HFFc6 (cell line): ENCODE measurements around the gene NDUFAF3. TPM values are rescaled to one million over a fixed set of nuclear protein-coding genes. Genes with fewer than 3 reads are reported as not detected.

Source experiments
- DNase-seq: peaks from one replicate; pipeline ENCODE4 v3.0.0-alpha.2; 2018
- H3K27ac Mint-ChIP-seq: 2 replicates; pipeline ENCODE4 v1.8.0; 2020; ENCODE audit warnings: mild to moderate bottlenecking, mixed read lengths
- H3K27me3 Mint-ChIP-seq: 2 replicates; pipeline ENCODE4 v1.8.0; 2021; ENCODE audit warnings: mild to moderate bottlenecking, moderate library complexity, mixed read lengths; ENCODE audit not compliant: insufficient read depth
- H3K36me3 Mint-ChIP-seq: 2 replicates; pipeline ENCODE4 v1.8.0; 2021; ENCODE audit warnings: low read depth, mixed read lengths
- H3K4me1 Mint-ChIP-seq: 2 replicates; pipeline ENCODE4 v1.8.0; 2020; ENCODE audit warnings: low read depth, mixed read lengths
- H3K4me3 Mint-ChIP-seq: 2 replicates; pipeline ENCODE4 v1.8.0; 2020; ENCODE audit warnings: mild to moderate bottlenecking, moderate library complexity, mixed read lengths
- H3K9me3 Mint-ChIP-seq: 2 replicates; pipeline ENCODE4 v1.8.0; 2020; ENCODE audit warnings: mild to moderate bottlenecking, mixed read lengths
- total RNA-seq, 6 experiments: library from RNA; stranded (reverse); fragmentation: NEBNext Ultra II Directional; extraction: Animal tissue kit (Norgen Biotek cat#: 25700); gene quantifications; 2 replicates in 1 of 6; 3 replicates in 5 of 6; pipeline ENCODE4 v1.2.3, GENCODE V29; 2021
- TF ChIP-seq, protein P1 (sequence below): fragments of 200-600 bp; sonication (generic); IDR thresholded peaks from 2 replicates; pipeline ENCODE4 v1.5.0; 2021; ENCODE audit warnings: antibody characterized with exemption, mild to moderate bottlenecking

Gene NDUFAF3
- total RNA-seq, 6 experiments from 2014 or later, result 129 to 164 (median 153) TPM

GRCh38 chr3:49025793-49026520 lies 4.0 kb downstream of the NDUFAF3 start:
- Mint-ChIP-seq H3K27me3 (peaks cover 15% of the 10 kb centered on the region), H3K9me3 (peaks cover 3% of the 10 kb centered on the region; the same call in 1 of the 2 replicates), H3K4me3 (0 out of 2 replicates have a peak overlapping the region, but pooled peaks have one; percentile 3), H3K27ac (peak overlapping the region; percentile 92), H3K4me1 (peaks cover 66% of the 10 kb centered on the region), H3K36me3 (peaks cover 64% of the 10 kb centered on the region)
- no peak for DNase-seq
- TF ChIP-seq, protein P1, sequence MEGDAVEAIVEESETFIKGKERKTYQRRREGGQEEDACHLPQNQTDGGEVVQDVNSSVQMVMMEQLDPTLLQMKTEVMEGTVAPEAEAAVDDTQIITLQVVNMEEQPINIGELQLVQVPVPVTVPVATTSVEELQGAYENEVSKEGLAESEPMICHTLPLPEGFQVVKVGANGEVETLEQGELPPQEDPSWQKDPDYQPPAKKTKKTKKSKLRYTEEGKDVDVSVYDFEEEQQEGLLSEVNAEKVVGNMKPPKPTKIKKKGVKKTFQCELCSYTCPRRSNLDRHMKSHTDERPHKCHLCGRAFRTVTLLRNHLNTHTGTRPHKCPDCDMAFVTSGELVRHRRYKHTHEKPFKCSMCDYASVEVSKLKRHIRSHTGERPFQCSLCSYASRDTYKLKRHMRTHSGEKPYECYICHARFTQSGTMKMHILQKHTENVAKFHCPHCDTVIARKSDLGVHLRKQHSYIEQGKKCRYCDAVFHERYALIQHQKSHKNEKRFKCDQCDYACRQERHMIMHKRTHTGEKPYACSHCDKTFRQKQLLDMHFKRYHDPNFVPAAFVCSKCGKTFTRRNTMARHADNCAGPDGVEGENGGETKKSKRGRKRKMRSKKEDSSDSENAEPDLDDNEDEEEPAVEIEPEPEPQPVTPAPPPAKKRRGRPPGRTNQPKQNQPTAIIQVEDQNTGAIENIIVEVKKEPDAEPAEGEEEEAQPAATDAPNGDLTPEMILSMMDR, result no peak

DNA sequence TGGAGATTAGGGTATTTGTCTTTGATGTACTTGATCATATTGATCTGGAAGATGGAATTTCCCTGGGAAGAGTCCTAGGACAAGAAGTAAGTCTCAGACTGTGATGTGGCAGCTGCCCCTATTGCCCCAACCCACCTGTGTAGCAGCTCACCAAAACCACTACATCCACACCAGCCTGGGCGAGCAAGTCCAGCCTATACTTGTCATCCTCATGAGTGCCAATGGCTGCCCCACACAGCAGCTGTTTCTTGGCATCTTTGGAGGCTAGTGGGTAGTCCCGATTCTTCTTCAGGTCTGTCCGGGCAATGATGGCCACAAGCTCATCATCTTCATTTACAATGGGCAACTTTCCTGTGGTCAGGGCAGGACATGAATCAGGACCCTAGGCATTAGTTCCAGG lies 4.6 kb downstream of the NDUFAF3 start:
- peaks cover 3% of the 10 kb centered on the region; the same call in 1 of the 2 replicates for H3K9me3 Mint-ChIP-seq
- peak overlapping the region; percentile 92 for H3K27ac Mint-ChIP-seq
- peaks cover 13% of the 10 kb centered on the region for H3K27me3 Mint-ChIP-seq
- TF ChIP-seq, protein P1, result no peak
- DNase-seq, result no peak
- H3K4me1 Mint-ChIP-seq, result peaks cover 66% of the 10 kb centered on the region
- H3K4me3 Mint-ChIP-seq, result peak overlapping the region; percentile 52; the same call in 1 of the 2 replicates
- peaks cover 68% of the 10 kb centered on the region for H3K36me3 Mint-ChIP-seq

GRCh38 chr3:49027634-49028033 lies 5.7 kb downstream of the NDUFAF3 start:
- peak overlapping the region; percentile 95 for H3K4me3 Mint-ChIP-seq
- H3K27ac Mint-ChIP-seq, result peak overlapping the region; percentile 92
- H3K9me3 Mint-ChIP-seq, result peaks cover 3% of the 10 kb centered on the region; the same call in 1 of the 2 replicates
- H3K36me3 Mint-ChIP-seq, result peaks cover 71% of the 10 kb centered on the region
- DNase-seq, result no peak
- peaks cover 13% of the 10 kb centered on the region for H3K27me3 Mint-ChIP-seq
- TF ChIP-seq, protein P1, result no peak
- peaks cover 74% of the 10 kb centered on the region for H3K4me1 Mint-ChIP-seq

DNA sequence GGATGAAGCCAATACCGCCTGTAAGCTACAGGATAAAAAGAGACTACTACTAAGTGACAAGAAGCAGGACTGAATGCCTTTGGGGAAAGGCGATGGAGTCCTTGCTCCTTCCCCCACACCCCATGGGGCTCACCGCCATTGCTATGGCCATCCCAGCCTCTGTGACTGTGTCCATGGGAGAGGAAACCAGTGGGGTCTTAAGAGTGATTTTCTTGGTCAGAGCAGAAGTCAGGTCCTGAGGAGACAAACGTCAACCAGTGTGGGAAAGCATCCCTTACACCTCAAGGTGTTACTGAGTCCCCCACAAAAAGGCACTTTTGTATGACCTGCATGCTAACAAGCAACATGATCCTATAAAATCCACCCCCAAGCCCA lies 6.4 kb downstream of the NDUFAF3 start:
- no peak for DNase-seq
- Mint-ChIP-seq H3K4me1 (peaks cover 75% of the 10 kb centered on the region), H3K27ac (peak overlapping the region; percentile 92), H3K9me3 (peaks cover 3% of the 10 kb centered on the region; the same call in 1 of the 2 replicates), H3K36me3 (peaks cover 65% of the 10 kb centered on the region), H3K27me3 (peaks cover 13% of the 10 kb centered on the region), H3K4me3 (peak overlapping the region; percentile 95)
- TF ChIP-seq, protein P1, result no peak

DNA sequence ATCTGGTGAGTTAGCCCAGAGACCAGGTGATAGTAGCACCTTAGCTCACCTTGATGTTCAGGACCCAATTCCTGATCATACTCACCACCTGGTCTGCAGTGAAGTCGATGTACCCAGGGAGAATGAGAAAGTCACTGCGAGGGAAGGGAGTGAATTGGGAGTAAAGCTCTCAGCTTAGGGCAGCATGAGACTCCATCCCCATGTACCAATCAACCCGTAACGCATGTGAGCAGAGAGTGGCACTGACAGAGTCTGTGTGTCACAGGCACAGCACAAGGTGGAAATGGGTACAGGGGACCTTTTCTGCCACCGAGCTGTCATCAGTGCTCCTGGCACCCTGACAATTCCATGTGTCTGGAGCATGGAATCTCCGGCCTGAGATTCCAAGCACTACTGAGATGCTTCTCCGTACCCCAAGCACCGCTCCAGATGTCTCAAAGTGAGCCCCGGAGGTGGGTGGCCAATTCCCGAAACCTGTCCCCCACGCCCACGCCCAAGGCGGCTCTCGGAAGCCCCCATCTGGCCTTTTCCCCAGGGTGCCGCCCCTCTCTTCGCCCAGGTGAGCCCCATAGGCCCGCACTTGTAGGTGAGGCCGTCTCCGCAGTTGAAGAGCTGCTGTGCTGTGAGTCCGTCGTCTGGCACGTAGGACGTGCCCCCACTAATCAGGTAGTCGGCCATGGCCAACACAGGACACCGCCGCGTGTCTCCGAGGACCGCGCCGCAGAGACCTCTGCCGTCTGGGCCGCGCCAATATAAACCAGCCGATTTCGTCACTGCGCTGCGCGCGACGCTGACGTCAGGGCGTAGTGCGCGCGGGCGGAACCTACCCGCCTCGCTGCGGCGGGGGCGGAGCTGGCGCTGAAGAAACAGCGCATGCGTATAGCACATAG lies 7.0 kb downstream of the NDUFAF3 start, which contains the start of gene IMPDH2:
Gene IMPDH2 (minus strand): TSS at position 726 of the 890 bp plus-strand sequence. CDS start 48 bp downstream, at position 678.
- H3K27me3 Mint-ChIP-seq, result peaks cover 14% of the 10 kb centered on the region
- peaks cover 69% of the 10 kb centered on the region for H3K4me1 Mint-ChIP-seq
- H3K4me3 Mint-ChIP-seq, result peak within 1 kb of the TSS; percentile 95
- H3K27ac Mint-ChIP-seq, result peak within 1 kb of the TSS; percentile 92
- H3K36me3 Mint-ChIP-seq, result peaks cover 61% of the 10 kb centered on the region
- peaks cover 3% of the 10 kb centered on the region; the same call in 1 of the 2 replicates for H3K9me3 Mint-ChIP-seq
- peak; percentile 88 for DNase-seq
- TF ChIP-seq, protein P1, result peak; percentile 24; the same call in 1 of the 2 replicates
